Measurements from ENCODE around the gene EIF5AL1. TPM values are rescaled to one million over a fixed set of nuclear protein-coding genes. Genes with fewer than 3 reads are reported as not detected.

The EIF5AL1 gene
- total RNA-seq, 1 experiment from 2014 or later, result 0.39 TPM

DNA sequence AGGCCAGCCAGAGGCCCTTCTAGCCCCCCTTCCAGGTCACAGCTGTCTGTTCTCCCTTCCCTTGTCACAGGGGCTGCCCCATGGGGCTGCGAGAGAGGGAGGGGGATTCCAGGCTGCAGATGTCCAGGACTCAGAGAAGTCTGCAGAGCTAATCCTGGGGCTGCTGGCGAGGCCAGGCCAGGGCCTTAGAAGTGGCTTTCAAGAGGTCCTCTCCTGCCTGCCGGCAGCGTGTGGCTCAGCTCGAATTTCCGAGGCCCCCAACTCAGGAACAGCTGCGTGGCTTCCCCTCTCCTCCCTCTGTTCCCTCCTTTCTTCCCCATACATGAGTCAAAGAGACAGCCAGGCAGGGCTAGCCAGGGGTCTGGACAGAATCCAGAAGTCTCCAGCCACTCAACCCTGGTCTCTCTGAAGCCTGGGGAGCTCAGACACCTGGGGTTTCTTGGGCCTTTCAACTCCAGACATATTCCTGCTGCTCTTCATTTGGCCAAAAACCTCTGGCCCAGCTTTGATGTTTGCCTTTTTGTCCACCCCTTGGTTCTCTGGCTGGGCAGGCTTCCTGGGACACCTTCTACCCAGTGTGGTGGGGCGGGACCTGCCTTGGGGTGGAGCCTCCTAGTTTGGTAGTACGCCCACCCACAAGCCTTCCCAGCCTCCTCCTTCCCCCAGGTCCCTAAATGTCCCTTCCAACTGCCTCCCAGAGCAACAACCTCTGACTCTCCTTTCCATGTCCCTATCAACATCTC, 21.8 kb upstream of the EIF5AL1 start:
- Histone ChIP-seq H2BK120ac (ENCODE audit: low read depth, low read length, poor library complexity, severe bottlenecking) (no peak overlapping the region), H3K4me1 (ENCODE audit: insufficient read depth, low read length) (no peaks in the 10 kb centered on the region; the same call in 1 of the 2 replicates), H3K79me1 (ENCODE audit: insufficient read depth, low read depth, low read length, poor library complexity, severe bottlenecking) (no peaks in the 10 kb centered on the region), H4K20me1 (ENCODE audit: control insufficient read depth, insufficient read depth, insufficient read length) (no peaks in the 10 kb centered on the region), H2BK5ac (ENCODE audit: insufficient read length, low read length) (no peak overlapping the region), H4K91ac (ENCODE audit: insufficient read length, low read depth, low read length) (no peak overlapping the region), H3T11ph (ENCODE audit: low read length) (no peak overlapping the region), H3K23ac (ENCODE audit: insufficient read length, low read depth, low read length) (no peak overlapping the region), H3K9me3 (ENCODE audit: control insufficient read depth, low read depth, low read length) (no peaks in the 10 kb centered on the region), H3K56ac (ENCODE audit: insufficient read length, low read depth, low read length) (no peak overlapping the region), H2BK20ac (ENCODE audit: low read depth, low read length, poor library complexity, severe bottlenecking) (no peak overlapping the region), H3K9ac (ENCODE audit: extremely low read depth, insufficient read length, low read length) (no peak overlapping the region), H2BK12ac (ENCODE audit: insufficient read length, low read depth, low read length) (no peak overlapping the region), H3K27me3 (ENCODE audit: insufficient read depth, low read length) (no peaks in the 10 kb centered on the region), H3K23me2 (ENCODE audit: insufficient read length, low read depth, low read length, poor library complexity, severe bottlenecking) (no peaks in the 10 kb centered on the region), H3K79me2 (ENCODE audit: insufficient read depth, low read length) (no peaks in the 10 kb centered on the region), H3K27ac (ENCODE audit: insufficient read length, low read depth, low read length) (no peak overlapping the region), H2AK5ac (ENCODE audit: insufficient read length, low read length) (no peak overlapping the region), H3K4ac (ENCODE audit: low read depth, low read length) (no peak overlapping the region), H4K5ac (ENCODE audit: insufficient read length, low read depth, low read length) (no peak overlapping the region), H3K18ac (ENCODE audit: insufficient read length, low read depth, low read length) (no peak overlapping the region), H3K14ac (ENCODE audit: insufficient read depth, low read length) (no peak overlapping the region), H2AFZ (ENCODE audit: low read length) (no peak overlapping the region), H2BK15ac (ENCODE audit: low read depth, low read length) (no peak overlapping the region), H4K8ac (replicated peaks; ENCODE audit: insufficient read length, low read depth, low read length) (no peak overlapping the region), H3K4me2 (ENCODE audit: insufficient read depth, insufficient read length, low read length) (no peak overlapping the region)
- no CpG with 5 or more reads among the region's 9 CpGs for WGBS (ENCODE audit: extremely low coverage, insufficient read length, low lambda C conversion rate)
- peaks cover 29% of the 10 kb centered on the region for H3K27me3 Mint-ChIP-seq (ENCODE audit: low read depth)
- TF ChIP-seq, protein P1, sequence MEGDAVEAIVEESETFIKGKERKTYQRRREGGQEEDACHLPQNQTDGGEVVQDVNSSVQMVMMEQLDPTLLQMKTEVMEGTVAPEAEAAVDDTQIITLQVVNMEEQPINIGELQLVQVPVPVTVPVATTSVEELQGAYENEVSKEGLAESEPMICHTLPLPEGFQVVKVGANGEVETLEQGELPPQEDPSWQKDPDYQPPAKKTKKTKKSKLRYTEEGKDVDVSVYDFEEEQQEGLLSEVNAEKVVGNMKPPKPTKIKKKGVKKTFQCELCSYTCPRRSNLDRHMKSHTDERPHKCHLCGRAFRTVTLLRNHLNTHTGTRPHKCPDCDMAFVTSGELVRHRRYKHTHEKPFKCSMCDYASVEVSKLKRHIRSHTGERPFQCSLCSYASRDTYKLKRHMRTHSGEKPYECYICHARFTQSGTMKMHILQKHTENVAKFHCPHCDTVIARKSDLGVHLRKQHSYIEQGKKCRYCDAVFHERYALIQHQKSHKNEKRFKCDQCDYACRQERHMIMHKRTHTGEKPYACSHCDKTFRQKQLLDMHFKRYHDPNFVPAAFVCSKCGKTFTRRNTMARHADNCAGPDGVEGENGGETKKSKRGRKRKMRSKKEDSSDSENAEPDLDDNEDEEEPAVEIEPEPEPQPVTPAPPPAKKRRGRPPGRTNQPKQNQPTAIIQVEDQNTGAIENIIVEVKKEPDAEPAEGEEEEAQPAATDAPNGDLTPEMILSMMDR (conservative IDR thresholded peaks at IDR 0.05), result no peak
- H3K36me3 Mint-ChIP-seq (ENCODE audit: insufficient read depth in 1 of 3, low read depth in 3 of 3), result no peaks in the 10 kb centered on the region
- H3K9me3 Mint-ChIP-seq, result no peaks in the 10 kb centered on the region; a peak in 1 of 5 replicates
- peaks cover 7 to 19% of the 10 kb centered on the region in 2 experiments for H3K4me1 Mint-ChIP-seq
- DNase-seq, result peak; percentile 35
- no peak overlapping the region for H3K27ac Mint-ChIP-seq
- no peak overlapping the region for H3K4me3 Mint-ChIP-seq
